Superior temporal gyrus (tissue), 1 donor: ENCODE results near the gene HNRNPLL.
A peak's percentile ranks its signal among the peaks of the same experiment; 100 is the strongest.
"Not testable (repeated sequence)": the region's sequence is repeated elsewhere in the genome, so short reads cannot be mapped to it uniquely, and the experiment has no call there.

Experiments used
- DNase-seq: peaks from one replicate; pipeline ENCODE4 v3.0.0-alpha.2; 2016; ENCODE audit errors: extremely low spot score

HNRNPLL gene

DNA sequence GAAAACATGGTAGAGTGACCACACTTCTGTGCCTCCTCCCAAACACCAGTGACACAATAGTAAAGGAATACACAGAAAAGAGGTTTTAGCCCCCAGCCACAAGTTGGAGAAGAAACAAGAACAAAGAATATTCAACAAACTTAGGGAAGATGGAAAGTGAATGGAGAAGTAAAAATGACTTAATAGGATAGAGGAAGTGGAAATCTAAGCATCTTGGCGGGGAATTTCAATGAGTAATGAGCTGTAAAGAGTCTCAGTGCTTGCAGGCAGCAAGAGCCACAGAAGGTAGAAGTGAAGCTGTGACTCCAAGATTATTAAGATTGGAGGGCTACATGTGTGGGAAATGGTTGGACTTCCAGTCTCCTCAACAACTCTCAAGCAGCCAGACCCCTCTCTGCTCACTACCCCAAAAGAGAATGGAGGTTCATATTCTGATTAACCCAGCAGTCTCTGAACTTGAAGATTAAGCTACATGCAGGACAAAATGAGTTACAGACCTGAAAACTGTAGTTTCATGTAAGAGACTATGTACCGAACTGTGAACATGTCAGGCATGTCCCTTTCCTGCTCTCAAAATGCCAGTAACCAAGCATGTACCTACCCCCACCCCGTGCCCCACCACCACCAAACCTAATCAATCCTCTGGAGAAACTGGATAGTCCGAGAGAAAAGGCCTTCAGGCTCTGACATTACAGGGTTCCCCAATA, 16.9 kb upstream of the HNRNPLL start:
- DNase-seq: peak; percentile 14

- no peak for DNase-seq
These were observed 14.6 kb upstream of the HNRNPLL start for GRCh38 chr2:38617301-38617700.

GRCh38 chr2:38615237-38615636, 12.5 kb upstream of the HNRNPLL start:
- no peak for DNase-seq

DNA sequence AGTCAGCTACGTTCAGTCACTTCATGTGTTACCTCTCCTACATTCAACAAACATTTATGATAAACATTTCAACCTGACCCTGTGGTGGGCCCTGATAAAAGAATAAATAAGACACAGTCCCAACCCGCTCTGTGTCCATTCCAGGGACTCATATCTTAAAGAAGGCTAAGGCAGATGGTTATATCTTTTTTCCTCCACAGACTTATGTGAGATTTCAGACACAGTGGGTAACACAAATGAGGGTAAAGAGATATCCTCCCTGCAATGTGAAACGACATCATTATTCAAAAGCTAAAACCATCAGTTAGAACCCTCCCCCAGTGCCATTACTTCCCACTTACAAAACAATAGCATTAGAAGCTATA, 11.1 kb upstream of the HNRNPLL start:
- no peak for DNase-seq

GRCh38 chr2:38613126-38613848, 10.6 kb upstream of the HNRNPLL start:
- DNase-seq: no peak

- no peak for DNase-seq
These were observed 8.4 kb upstream of the HNRNPLL start for GRCh38 chr2:38610851-38611801.

DNA sequence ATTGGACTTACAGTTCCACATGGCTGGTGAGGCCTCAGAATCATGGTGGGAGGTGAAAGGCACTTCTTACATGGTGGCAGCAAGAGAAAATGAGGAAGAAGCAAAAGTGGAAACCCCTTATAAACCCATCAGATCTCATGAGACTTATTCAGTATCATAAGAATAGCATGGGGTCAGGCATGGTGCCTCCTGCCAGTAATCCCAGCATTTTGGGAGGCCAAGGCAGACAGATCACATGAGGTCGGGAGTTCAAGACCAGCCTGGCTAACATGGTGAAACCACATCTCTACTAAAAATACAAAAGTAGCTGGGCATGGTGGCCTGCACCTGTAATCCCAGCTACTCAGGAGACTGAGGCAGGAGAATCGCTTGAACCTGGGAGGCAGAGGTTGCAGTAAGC, 6.5 kb upstream of the HNRNPLL start:
- DNase-seq: not testable (repeated sequence)

DNA sequence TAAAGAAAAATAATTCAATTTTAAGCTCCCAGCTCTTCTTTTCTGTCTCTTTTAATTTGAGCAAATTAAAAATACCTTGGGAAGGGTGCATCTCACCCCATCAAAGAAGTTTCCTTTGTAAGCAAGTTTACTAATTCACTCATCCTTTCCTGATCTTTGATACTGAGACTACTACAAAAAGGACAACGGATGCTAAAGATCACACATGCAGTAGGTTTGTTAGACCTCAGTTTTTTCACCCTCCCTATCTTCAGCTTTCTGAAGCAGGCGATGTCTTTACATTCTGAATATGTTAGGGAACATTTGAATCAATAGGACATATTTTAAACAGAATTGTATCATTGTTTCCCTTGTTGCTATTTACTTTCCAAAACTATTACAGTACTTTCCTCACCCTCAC, 6.0 kb upstream of the HNRNPLL start:
- DNase-seq: no peak

GRCh38 chr2:38605298-38605830, 2.6 kb upstream of the HNRNPLL start:
- no peak for DNase-seq

DNA sequence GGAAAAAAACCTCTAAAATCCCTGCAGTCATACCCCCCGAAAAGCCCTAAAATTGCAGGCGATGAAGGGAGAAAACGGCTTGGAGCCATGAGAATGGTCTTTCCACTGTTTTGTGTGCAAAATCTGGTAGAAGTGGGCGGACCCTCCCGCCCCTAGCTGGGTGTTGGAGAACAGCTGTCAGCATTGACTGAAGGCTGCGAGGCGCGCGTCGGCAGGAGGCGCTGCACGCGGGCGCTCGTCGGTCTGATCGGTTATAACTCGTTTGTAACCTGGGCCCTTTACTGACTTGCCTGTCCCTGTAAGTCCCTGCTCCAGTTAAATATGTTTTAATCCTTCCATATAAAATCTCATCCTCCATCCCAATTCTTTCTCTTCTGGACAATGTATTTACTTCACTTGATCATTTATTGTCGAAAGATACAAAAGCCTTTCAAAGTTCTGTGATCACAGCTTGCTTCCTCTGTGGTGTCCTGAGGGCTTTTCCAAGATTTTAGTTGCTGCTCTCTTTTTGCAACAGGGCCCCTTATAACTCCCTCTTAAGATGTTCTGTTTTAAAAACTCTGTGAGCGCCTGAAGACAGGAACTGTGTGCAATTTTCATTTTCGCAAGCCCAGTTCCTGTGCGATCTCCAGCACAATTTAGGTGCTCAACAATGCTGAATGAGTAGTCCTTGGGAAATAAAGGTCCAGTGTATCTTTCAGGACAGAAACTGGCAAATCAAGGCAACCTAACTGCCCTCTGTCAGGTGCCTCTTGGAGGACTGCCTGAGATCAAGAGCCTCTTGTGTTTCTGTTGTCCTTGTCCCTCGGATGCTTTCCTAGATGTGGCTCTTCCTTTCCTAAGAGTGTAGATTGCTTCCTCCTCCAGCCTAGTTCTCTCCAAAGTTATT, 918 bp upstream of the HNRNPLL start:
- DNase-seq: peak; percentile 89

- peak; percentile 30 for DNase-seq
These were observed 494 bp downstream of the HNRNPLL start for GRCh38 chr2:38602136-38602731.

GRCh38 chr2:38601463-38602135, 1.1 kb downstream of the HNRNPLL start:
- DNase-seq: peak; percentile 62

DNA sequence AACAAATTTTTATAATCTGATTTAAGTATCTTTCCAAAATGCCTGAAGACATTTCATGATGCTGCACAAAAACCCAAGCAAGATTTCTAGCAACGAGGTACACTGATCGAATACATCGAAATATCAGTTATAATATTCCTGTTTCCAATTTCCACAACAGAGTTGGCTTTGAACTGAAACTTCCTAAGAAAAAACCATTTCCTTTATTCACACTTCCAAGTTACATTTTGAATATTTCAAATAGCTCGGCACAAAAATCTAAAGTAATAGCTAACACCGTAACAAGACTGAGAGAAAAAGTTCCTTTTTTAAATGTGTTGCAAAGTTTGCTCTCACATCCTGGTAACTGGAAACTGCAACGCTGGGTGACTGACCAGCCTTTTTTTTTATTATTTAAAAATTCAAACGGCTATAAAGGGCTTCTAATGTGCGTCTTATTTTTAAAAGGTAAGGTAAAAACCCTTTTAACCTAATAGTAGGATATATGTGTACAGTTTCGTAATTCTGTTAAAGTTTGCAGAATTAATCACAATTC, 1.7 kb downstream of the HNRNPLL start:
- no peak for DNase-seq

- no peak for DNase-seq
These were observed 2.4 kb downstream of the HNRNPLL start for GRCh38 chr2:38600242-38600891.

DNA sequence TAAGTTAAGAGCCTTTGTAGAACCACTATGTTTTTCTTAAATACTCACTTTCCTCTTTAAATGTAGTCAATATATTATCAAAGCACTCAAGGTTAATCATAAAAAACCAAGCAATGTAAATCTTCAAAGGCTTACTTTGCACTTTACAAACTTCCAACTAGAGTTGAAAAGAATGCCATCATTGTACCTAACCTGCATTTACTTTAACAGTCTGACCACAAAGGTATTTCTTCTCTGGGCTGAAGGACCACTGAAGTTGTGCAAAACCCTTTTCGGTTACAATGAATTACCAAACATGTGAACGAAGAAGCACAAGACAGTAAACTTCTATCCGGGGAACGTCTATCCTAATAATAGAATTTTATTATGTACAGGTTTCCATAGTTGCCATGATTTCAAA, 3.0 kb downstream of the HNRNPLL start:
- DNase-seq: no peak

GRCh38 chr2:38598991-38599295, 3.8 kb downstream of the HNRNPLL start:
- DNase-seq: no peak

GRCh38 chr2:38598200-38598990, 4.3 kb downstream of the HNRNPLL start:
- no peak for DNase-seq

DNA sequence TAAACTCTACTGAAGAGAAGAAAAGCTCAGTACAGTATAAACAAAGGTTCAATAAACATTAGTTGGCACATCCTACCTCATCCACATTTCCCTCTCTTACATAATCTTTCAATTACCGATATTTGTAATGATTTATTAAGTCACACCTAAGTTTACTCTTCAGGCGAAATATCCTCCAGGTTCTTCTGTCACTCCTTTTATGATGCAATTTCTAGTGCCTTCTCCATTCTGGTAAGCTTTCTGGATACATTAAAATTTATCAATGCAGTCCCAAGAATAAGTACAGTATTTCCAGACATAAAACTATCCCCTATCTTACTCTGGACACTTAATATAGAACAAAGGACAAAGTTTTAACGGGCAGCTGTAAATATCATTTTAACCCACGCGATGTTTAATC, 5.6 kb downstream of the HNRNPLL start:
- DNase-seq: no peak

DNA sequence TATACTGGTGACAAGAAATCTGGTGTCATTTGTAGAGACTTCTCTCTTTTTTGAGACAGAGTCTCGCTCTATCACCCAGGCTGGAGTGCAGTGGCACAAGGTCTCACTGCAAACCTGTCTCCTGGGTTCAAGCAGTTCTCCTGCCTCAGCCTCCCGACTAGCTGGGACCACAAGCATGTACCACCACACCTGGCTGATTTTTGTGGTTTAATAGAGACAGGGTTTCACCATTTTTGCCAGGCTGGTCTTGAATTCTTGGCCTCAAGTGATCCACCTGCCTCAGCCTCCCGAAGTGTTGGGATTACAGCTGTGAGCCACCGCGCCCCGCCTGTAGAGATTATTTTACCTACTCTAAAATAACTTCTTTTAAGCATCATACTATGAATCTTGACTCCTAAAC, 6.5 kb downstream of the HNRNPLL start:
- no peak for DNase-seq
